ENCODE results near the gene YTHDF1.

YTHDF1 gene

DNA sequence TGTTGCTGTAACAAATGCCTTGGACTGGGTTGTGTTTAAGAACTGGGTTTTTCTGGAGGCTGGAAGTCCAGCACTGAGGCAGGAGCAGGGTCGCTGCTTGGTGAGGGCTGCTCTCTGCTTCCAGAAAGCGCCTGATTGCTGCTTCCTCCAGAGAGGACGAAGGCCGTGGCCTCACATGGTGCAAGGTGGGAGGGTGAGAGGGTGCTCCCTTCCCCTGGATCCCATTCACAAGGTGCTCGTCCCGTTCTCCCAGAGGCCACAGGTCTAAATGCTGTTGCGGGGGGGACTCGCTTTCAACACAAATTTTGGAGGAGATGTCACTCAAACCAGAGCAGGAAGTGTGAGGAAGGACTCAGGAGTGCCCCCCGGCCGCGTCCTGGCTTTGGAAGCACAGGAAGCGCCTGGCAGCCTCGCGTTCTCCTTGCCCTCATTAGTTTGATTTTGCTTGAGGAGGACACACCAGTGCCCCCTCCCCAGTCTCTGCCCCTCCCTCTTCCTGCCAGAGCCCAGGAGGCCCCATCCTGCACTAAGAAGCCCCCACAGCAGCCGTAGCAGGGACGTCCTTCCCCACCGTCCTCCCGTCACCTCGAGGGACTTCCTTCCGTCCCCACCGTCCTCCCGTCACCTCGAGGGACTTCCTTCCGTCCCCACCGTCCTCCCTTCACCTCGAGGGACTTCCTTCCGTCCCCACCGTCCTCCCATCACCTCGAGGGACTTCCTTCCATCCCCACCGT is 46.0 kb upstream of the YTHDF1 start:
- CTCF ChIA-PET: no interaction called here
- Histone ChIP-seq H3K4me1 (ENCODE audit: control insufficient read depth, insufficient read depth, low read length) (no peaks in the 10 kb centered on the region), H3K27ac (ENCODE audit: extremely low read depth, low read depth, low read length) (no peak overlapping the region), H3K9me3 (ENCODE audit: control insufficient read depth, insufficient read depth, low read depth, low read length) (no peaks in the 10 kb centered on the region), H3K36me3 (ENCODE audit: control insufficient read depth in 2 of 2, insufficient read depth in 1 of 2, low read length in 2 of 2) (no peaks in the 10 kb centered on the region), H3K4me3 (ENCODE audit: low read depth, low read length) (no peak overlapping the region)
- POLR2A ChIA-PET: no interaction called here
- 0 out of 2 replicates have a peak, but pooled peaks have one; percentile 12 for TF ChIP-seq ZNF600 (tag by site-specific recombination; IDR thresholded peaks at IDR 0.05)
- TF ChIP-seq, protein P1, sequence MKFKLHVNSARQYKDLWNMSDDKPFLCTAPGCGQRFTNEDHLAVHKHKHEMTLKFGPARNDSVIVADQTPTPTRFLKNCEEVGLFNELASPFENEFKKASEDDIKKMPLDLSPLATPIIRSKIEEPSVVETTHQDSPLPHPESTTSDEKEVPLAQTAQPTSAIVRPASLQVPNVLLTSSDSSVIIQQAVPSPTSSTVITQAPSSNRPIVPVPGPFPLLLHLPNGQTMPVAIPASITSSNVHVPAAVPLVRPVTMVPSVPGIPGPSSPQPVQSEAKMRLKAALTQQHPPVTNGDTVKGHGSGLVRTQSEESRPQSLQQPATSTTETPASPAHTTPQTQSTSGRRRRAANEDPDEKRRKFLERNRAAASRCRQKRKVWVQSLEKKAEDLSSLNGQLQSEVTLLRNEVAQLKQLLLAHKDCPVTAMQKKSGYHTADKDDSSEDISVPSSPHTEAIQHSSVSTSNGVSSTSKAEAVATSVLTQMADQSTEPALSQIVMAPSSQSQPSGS (tag by site-specific recombination; IDR thresholded peaks at IDR 0.05; ENCODE audit: low read depth): no peak

DNA sequence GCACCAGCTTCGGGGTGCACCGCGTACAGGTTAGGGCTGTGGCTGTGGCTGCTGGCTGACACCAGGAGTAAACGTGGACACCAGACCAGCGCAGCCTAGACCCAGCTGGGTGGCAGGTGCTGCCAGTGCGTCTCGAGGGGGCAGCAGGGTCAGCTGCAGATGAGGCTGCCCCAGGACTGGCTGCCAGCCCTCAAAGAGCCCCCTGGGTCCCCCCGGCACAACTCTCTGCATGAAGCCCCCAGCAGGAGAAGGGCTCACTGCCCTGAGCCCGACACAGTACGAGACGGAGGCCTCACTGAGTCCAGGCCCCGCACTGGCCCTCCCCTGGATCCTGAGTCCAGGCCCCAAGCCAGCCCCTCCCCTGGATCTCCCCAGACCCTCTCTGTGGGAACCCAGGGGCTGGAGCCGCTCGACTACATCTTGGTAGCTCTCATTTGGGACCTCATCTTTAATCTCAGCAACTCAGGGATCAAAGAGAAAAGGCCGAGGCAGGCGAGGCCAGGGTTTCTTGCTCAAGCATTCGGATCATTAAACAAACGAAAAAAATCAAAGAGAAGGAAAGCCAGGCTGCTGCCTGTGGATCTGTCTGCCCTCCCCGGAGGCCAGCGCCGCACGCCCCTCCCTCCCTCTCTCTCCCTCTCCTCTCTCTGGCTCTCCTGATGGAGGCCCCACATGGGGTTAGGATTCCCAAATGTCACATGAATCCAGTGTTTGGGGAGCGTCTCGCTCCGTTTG is 45.3 kb upstream of the YTHDF1 start:
- no peaks in the 10 kb centered on the region for H3K9me3 ChIP-seq (ENCODE audit: control insufficient read depth, insufficient read depth, low read depth, low read length)
- POLR2A ChIA-PET: no interaction called here
- no peak overlapping the region for H3K27ac ChIP-seq (ENCODE audit: extremely low read depth, low read depth, low read length)
- H3K4me1 ChIP-seq (ENCODE audit: control insufficient read depth, insufficient read depth, low read length): no peaks in the 10 kb centered on the region
- no peak overlapping the region for H3K4me3 ChIP-seq (ENCODE audit: low read depth, low read length)
- no peaks in the 10 kb centered on the region for H3K36me3 ChIP-seq (ENCODE audit: control insufficient read depth in 2 of 2, insufficient read depth in 1 of 2, low read length in 2 of 2)
- CTCF ChIA-PET: interaction anchor here (1.3 kb wide), 1 partner anchor 19 kb away, joined by 3 read pairs; no protein-coding TSS in a partner anchor
- TF ChIP-seq ZNF76 (tag by site-specific recombination; IDR thresholded peaks at IDR 0.05; ENCODE audit: borderline replicate concordance, low read depth): no peak
- no peak for TF ChIP-seq ZNF701 (tag by site-specific recombination; IDR thresholded peaks at IDR 0.05)
- TF ChIP-seq, protein P2, sequence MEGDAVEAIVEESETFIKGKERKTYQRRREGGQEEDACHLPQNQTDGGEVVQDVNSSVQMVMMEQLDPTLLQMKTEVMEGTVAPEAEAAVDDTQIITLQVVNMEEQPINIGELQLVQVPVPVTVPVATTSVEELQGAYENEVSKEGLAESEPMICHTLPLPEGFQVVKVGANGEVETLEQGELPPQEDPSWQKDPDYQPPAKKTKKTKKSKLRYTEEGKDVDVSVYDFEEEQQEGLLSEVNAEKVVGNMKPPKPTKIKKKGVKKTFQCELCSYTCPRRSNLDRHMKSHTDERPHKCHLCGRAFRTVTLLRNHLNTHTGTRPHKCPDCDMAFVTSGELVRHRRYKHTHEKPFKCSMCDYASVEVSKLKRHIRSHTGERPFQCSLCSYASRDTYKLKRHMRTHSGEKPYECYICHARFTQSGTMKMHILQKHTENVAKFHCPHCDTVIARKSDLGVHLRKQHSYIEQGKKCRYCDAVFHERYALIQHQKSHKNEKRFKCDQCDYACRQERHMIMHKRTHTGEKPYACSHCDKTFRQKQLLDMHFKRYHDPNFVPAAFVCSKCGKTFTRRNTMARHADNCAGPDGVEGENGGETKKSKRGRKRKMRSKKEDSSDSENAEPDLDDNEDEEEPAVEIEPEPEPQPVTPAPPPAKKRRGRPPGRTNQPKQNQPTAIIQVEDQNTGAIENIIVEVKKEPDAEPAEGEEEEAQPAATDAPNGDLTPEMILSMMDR (tag by site-specific recombination; IDR thresholded peaks at IDR 0.05): no peak
- no peak for TF ChIP-seq ZBTB7A (tag by site-specific recombination; IDR thresholded peaks at IDR 0.05; ENCODE audit: low read depth)
- TF ChIP-seq, protein P3, sequence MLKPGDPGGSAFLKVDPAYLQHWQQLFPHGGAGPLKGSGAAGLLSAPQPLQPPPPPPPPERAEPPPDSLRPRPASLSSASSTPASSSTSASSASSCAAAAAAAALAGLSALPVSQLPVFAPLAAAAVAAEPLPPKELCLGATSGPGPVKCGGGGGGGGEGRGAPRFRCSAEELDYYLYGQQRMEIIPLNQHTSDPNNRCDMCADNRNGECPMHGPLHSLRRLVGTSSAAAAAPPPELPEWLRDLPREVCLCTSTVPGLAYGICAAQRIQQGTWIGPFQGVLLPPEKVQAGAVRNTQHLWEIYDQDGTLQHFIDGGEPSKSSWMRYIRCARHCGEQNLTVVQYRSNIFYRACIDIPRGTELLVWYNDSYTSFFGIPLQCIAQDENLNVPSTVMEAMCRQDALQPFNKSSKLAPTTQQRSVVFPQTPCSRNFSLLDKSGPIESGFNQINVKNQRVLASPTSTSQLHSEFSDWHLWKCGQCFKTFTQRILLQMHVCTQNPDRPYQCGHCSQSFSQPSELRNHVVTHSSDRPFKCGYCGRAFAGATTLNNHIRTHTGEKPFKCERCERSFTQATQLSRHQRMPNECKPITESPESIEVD (tag by site-specific recombination; IDR thresholded peaks at IDR 0.05): no peak
- no peak for TF ChIP-seq ZNF670 (tag by site-specific recombination; IDR thresholded peaks at IDR 0.05; ENCODE audit: low read depth)
- TF ChIP-seq ZNF140 (tag by site-specific recombination; IDR thresholded peaks at IDR 0.05): no peak
- peak; percentile 60 for TF ChIP-seq ZBTB17 (tag by site-specific recombination; IDR thresholded peaks at IDR 0.05)
- no peak for TF ChIP-seq ZFP41 (tag by site-specific recombination; IDR thresholded peaks at IDR 0.05; ENCODE audit: borderline replicate concordance)
- TF ChIP-seq, protein P4, sequence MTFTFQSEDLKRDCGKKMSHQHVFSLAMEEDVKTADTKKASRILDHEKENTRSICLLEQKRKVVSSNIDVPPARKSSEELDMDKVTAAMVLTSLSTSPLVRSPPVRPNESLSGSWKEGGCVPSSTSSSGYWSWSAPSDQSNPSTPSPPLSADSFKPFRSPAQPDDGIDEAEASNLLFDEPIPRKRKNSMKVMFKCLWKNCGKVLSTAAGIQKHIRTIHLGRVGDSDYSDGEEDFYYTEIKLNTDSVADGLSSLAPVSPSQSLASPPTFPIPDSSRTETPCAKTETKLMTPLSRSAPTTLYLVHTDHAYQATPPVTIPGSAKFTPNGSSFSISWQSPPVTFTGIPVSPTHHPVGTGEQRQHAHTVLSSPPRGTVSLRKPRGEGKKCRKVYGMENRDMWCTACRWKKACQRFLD (tag by site-specific recombination; IDR thresholded peaks at IDR 0.05): no peak
- TF ChIP-seq ZNF221 (tag by site-specific recombination; IDR thresholded peaks at IDR 0.05; ENCODE audit: borderline replicate concordance): no peak
- no peak for TF ChIP-seq ZNF529 (tag by site-specific recombination; IDR thresholded peaks at IDR 0.05; ENCODE audit: insufficient replicate concordance)
- no peak for TF ChIP-seq ZNF350 (tag by site-specific recombination; IDR thresholded peaks at IDR 0.05)
- TF ChIP-seq, protein P5, sequence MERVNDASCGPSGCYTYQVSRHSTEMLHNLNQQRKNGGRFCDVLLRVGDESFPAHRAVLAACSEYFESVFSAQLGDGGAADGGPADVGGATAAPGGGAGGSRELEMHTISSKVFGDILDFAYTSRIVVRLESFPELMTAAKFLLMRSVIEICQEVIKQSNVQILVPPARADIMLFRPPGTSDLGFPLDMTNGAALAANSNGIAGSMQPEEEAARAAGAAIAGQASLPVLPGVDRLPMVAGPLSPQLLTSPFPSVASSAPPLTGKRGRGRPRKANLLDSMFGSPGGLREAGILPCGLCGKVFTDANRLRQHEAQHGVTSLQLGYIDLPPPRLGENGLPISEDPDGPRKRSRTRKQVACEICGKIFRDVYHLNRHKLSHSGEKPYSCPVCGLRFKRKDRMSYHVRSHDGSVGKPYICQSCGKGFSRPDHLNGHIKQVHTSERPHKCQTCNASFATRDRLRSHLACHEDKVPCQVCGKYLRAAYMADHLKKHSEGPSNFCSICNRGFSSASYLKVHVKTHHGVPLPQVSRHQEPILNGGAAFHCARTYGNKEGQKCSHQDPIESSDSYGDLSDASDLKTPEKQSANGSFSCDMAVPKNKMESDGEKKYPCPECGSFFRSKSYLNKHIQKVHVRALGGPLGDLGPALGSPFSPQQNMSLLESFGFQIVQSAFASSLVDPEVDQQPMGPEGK (tag by site-specific recombination; IDR thresholded peaks at IDR 0.05): no peak
- peak; percentile 41 for TF ChIP-seq GLIS1 (tag by site-specific recombination; IDR thresholded peaks at IDR 0.05)
- TF ChIP-seq ZIC2 (tag by site-specific recombination; IDR thresholded peaks at IDR 0.05): peak; percentile 53
- TF ChIP-seq OSR2 (tag by site-specific recombination; IDR thresholded peaks at IDR 0.05): no peak
- TF ChIP-seq ZNF223 (tag by site-specific recombination; IDR thresholded peaks at IDR 0.05): no peak
- TF ChIP-seq ZNF292 (tag by site-specific recombination; IDR thresholded peaks at IDR 0.05; ENCODE audit: borderline replicate concordance, low read depth): no peak
